PC-9 (cell line): ENCODE measurements around the gene RHOA. TPM values are rescaled to one million over a fixed set of nuclear protein-coding genes. Genes with fewer than 3 reads are reported as not detected.

Experiments used
- BruUV-seq: library from RNA; stranded (reverse); fragments of 400-500 nt; replicated peaks from 2 replicates; lab custom pipeline; 2021; lab: Mats Ljungman, UMichigan
- CTCF ChIA-PET: fragments of 300-600 bp; sonication (Branson Sonifier 250); formaldehyde crosslinking; loops from one replicate; lab custom pipeline; 2022; ENCODE audit warnings: antibody characterized with exemption; lab: Charles Lee
- POLR2A ChIA-PET: fragments of 300-600 bp; sonication (Branson Sonifier 250); formaldehyde crosslinking; loops from one replicate; lab custom pipeline; 2022; ENCODE audit warnings: antibody characterized with exemption; ENCODE audit not compliant: unreplicated experiment; lab: Charles Lee
- DNase-seq, 2 experiments: peaks; one replicate each; pipeline versions ENCODE4 v3.0.0 to v3.0.0-alpha.2; 2015 to 2022; ENCODE audit warnings: mixed read lengths in 1 of 2
- H2AFZ ChIP-seq: fragments of 200-600 bp; sonication (generic); 2 replicates; pipeline ENCODE4 v1.8.1; 2017; ENCODE audit warnings: antibody characterized with exemption
- H3F3A ChIP-seq: fragments of 200-600 bp; sonication (generic); 2 replicates; pipeline ENCODE4 v1.8.1; 2017; ENCODE audit warnings: antibody characterized with exemption, mild to moderate bottlenecking, low read depth; ENCODE audit not compliant: insufficient read depth
- H3K27ac ChIP-seq: fragments of 200-600 bp; sonication (generic); 2 replicates; pipeline ENCODE4 v1.6.1; 2016; ENCODE audit warnings: mixed run types
- H3K27me3 ChIP-seq: fragments of 200-600 bp; sonication (generic); 2 replicates; pipeline ENCODE4 v1.6.1; 2016; ENCODE audit warnings: low read depth, mixed run types; ENCODE audit not compliant: insufficient read depth
- H3K36me3 ChIP-seq: fragments of 200-600 bp; sonication (generic); 2 replicates; pipeline ENCODE4 v1.6.1; 2016; ENCODE audit warnings: low read depth, mixed run types
- H3K4me1 ChIP-seq: fragments of 200-600 bp; sonication (generic); replicated peaks from 2 replicates; pipeline ENCODE4 v1.6.1; 2016; ENCODE audit warnings: mixed run types; ENCODE audit not compliant: insufficient read depth
- H3K4me2 ChIP-seq: fragments of 200-600 bp; sonication (generic); 2 replicates; pipeline ENCODE4 v1.6.1; 2017; ENCODE audit warnings: mixed run types
- H3K4me3 ChIP-seq: fragments of 200-600 bp; sonication (generic); 2 replicates; pipeline ENCODE4 v1.6.1; 2016; ENCODE audit warnings: mixed run types
- H3K79me2 ChIP-seq: fragments of 200-600 bp; sonication (generic); 2 replicates; pipeline ENCODE4 v1.6.1; 2017; ENCODE audit warnings: low read depth, mixed run types
- H3K9me2 ChIP-seq: fragments of 200-600 bp; sonication (generic); 2 replicates; pipeline ENCODE4 v1.8.1; 2017; ENCODE audit warnings: mild to moderate bottlenecking; ENCODE audit not compliant: insufficient read depth
- H3K9me3 ChIP-seq: fragments of 200-600 bp; sonication (generic); 2 replicates; pipeline ENCODE4 v1.8.1; 2016; ENCODE audit warnings: low read depth; ENCODE audit not compliant: insufficient read depth
- H4K20me1 ChIP-seq: fragments of 200-600 bp; sonication (generic); 2 replicates; pipeline ENCODE4 v1.8.1; 2017; ENCODE audit not compliant: insufficient read depth
- CTCF ChIP-seq: fragments of 200-600 bp; sonication (generic); conservative IDR thresholded peaks from 2 replicates; pipeline ENCODE4 v1.6.1; 2017; ENCODE audit warnings: mixed run types, antibody characterized with exemption, mild to moderate bottlenecking, moderate library complexity
- EZH2 ChIP-seq: fragments of 200-600 bp; sonication (generic); IDR thresholded peaks from 2 replicates; pipeline ENCODE4 v1.8.0; 2017; ENCODE audit warnings: antibody characterized with exemption, low read depth
- intact Hi-C: fragments of 100-400 bp; cut with micrococcal nuclease; formaldehyde crosslinking; loops from one replicate; pipeline ENCODE4 v1.10.0; 2022; ENCODE audit not compliant: unreplicated experiment
- total RNA-seq: library from RNA; stranded (reverse); gene quantifications from 2 replicates; pipeline ENCODE4 v1.2.3, GENCODE V29; 2021

Gene RHOA
- total RNA-seq, 1 experiment from 2014 or later, result 413 TPM

- H3F3A ChIP-seq, result peaks cover 30% of the 10 kb centered on the region
- peak overlapping the region; percentile 79; the same call in 1 of the 2 replicates for H2AFZ ChIP-seq
- CTCF ChIA-PET, result interaction anchor here (1.6 kb wide), 1 partner anchor 43 kb away, joined by 7 read pairs; no protein-coding TSS in a partner anchor
- peak overlapping the region; percentile 63 for H3K27ac ChIP-seq
- no peak for DNase-seq
- no peaks in the 10 kb centered on the region for H3K27me3 ChIP-seq
- H3K4me3 ChIP-seq, result peak overlapping the region; percentile 89
- peak overlapping the region; percentile 89 for H3K4me2 ChIP-seq
- peaks cover 78% of the 10 kb centered on the region for H3K79me2 ChIP-seq
- H3K36me3 ChIP-seq, result no peaks in the 10 kb centered on the region
- intact Hi-C loops, result loop anchor here (5.0 kb wide), 1 partner anchor 54 kb away; the partner anchor contains the start of gene GPX1
- no TSS peak for BruUV-seq
- H4K20me1 ChIP-seq, result peaks cover 49% of the 10 kb centered on the region
- peaks cover 34% of the 10 kb centered on the region for H3K4me1 ChIP-seq
- no peak for TF ChIP-seq EZH2
- TF ChIP-seq CTCF, result no peak
- no peaks in the 10 kb centered on the region for H3K9me2 ChIP-seq
- H3K9me3 ChIP-seq, result no peaks in the 10 kb centered on the region
- POLR2A ChIA-PET, result interaction anchor here (0.6 to 1.4 kb wide), 2 partner anchors 54 to 71 kb away, joined by 3 to 16 read pairs; no protein-coding TSS in a partner anchor
Measured at GRCh38 chr3:49410846-49411534, 786 bp downstream of the RHOA start.

GRCh38 chr3:49410066-49410845 is 1.5 kb downstream of the RHOA start:
- Histone ChIP-seq H3K4me3 (peak overlapping the region; percentile 89), H2AFZ (no peak overlapping the region), H4K20me1 (peaks cover 54% of the 10 kb centered on the region), H3K4me1 (peaks cover 32% of the 10 kb centered on the region), H3K9me2 (no peaks in the 10 kb centered on the region), H3K79me2 (peaks cover 86% of the 10 kb centered on the region), H3F3A (peaks cover 25% of the 10 kb centered on the region), H3K9me3 (no peaks in the 10 kb centered on the region), H3K36me3 (no peaks in the 10 kb centered on the region), H3K4me2 (peak overlapping the region; percentile 89), H3K27ac (peak overlapping the region; percentile 63; the same call in 1 of the 2 replicates), H3K27me3 (no peaks in the 10 kb centered on the region)
- CTCF ChIA-PET, result interaction anchor here (0.7 kb wide), 1 partner anchor 69 kb away, joined by 4 read pairs; no protein-coding TSS in a partner anchor
- POLR2A ChIA-PET, result no interaction called here
- no TSS peak for BruUV-seq
- intact Hi-C loops, result loop anchor here (5.0 kb wide), 1 partner anchor 53 kb away; the partner anchor contains the start of gene GPX1
- TF ChIP-seq CTCF (no peak), EZH2 (no peak)
- DNase-seq, result no peak
